HG02623 (cell line): ENCODE measurements around the gene ACYP2.
"Not testable (repeated sequence)": the region's sequence is repeated elsewhere in the genome, so short reads cannot be mapped to it uniquely, and the experiment has no call there.

Source experiments
- ATAC-seq: cut with Tn5 transposase; IDR thresholded peaks from one replicate; pipeline ENCODE4 v1.9.1; 2021; ENCODE audit warnings: moderate library complexity; ENCODE audit not compliant: unreplicated experiment

ACYP2 gene

GRCh38 chr2:54313147-54313546, 197.7 kb downstream of the ACYP2 start:
- no peak for ATAC-seq

- ATAC-seq, result no peak
These were observed 202.6 kb downstream of the ACYP2 start for GRCh38 chr2:54317973-54318372.

GRCh38 chr2:54318821-54319220, 203.4 kb downstream of the ACYP2 start:
- no peak for ATAC-seq

GRCh38 chr2:54321047-54321446, 205.6 kb downstream of the ACYP2 start:
- ATAC-seq, result no peak

GRCh38 chr2:54324517-54324916, 209.1 kb downstream of the ACYP2 start:
- not testable (repeated sequence) for ATAC-seq

- ATAC-seq, result no peak
These were observed 209.7 kb downstream of the ACYP2 start for GRCh38 chr2:54325148-54325547.

GRCh38 chr2:54329482-54330161, 214.2 kb downstream of the ACYP2 start:
- no peak for ATAC-seq

GRCh38 chr2:54330162-54330925, 214.9 kb downstream of the ACYP2 start:
- peak; percentile 98 for ATAC-seq

GRCh38 chr2:54330926-54331835, 215.8 kb downstream of the ACYP2 start:
- no peak for ATAC-seq

GRCh38 chr2:54332386-54332785, 217.0 kb downstream of the ACYP2 start:
- no peak for ATAC-seq

- no peak for ATAC-seq
These were observed 220.9 kb downstream of the ACYP2 start for GRCh38 chr2:54336136-54336976.

GRCh38 chr2:54336977-54337255, 221.5 kb downstream of the ACYP2 start:
- ATAC-seq, result no peak

- ATAC-seq, result no peak
These were observed 226.2 kb downstream of the ACYP2 start for GRCh38 chr2:54341656-54342055.

- ATAC-seq, result no peak
These were observed 227.2 kb downstream of the ACYP2 start for GRCh38 chr2:54342603-54343002.

GRCh38 chr2:54347622-54348021, 232.2 kb downstream of the ACYP2 start:
- no peak for ATAC-seq

GRCh38 chr2:54348646-54349045, 233.2 kb downstream of the ACYP2 start:
- no peak for ATAC-seq

GRCh38 chr2:54350426-54350825, 235.0 kb downstream of the ACYP2 start:
- no peak for ATAC-seq

- no peak for ATAC-seq
These were observed 237.8 kb downstream of the ACYP2 start for GRCh38 chr2:54353216-54353615.
